Ishikawa (cell line): ENCODE data around the gene ANKRD44.

ENCODE experiments used
- CREB1 ChIP-seq: IDR thresholded peaks from 2 replicates; pipeline ENCODE4 v1.6.1; 2012; ENCODE audit warnings: low read depth
- EP300 ChIP-seq: IDR thresholded peaks from 2 replicates; pipeline ENCODE4 v1.6.1; 2012; ENCODE audit warnings: borderline replicate concordance
- NFIC ChIP-seq: IDR thresholded peaks from 2 replicates; pipeline ENCODE4 v1.6.1; 2012
- YY1 ChIP-seq: IDR thresholded peaks from 2 replicates; pipeline ENCODE4 v1.6.1; 2012; ENCODE audit warnings: low read depth
- TF ChIP-seq, protein P1 (sequence below): IDR thresholded peaks from 2 replicates; pipeline ENCODE4 v1.6.1; 2012; ENCODE audit warnings: low read depth, mild to moderate bottlenecking

DNA sequence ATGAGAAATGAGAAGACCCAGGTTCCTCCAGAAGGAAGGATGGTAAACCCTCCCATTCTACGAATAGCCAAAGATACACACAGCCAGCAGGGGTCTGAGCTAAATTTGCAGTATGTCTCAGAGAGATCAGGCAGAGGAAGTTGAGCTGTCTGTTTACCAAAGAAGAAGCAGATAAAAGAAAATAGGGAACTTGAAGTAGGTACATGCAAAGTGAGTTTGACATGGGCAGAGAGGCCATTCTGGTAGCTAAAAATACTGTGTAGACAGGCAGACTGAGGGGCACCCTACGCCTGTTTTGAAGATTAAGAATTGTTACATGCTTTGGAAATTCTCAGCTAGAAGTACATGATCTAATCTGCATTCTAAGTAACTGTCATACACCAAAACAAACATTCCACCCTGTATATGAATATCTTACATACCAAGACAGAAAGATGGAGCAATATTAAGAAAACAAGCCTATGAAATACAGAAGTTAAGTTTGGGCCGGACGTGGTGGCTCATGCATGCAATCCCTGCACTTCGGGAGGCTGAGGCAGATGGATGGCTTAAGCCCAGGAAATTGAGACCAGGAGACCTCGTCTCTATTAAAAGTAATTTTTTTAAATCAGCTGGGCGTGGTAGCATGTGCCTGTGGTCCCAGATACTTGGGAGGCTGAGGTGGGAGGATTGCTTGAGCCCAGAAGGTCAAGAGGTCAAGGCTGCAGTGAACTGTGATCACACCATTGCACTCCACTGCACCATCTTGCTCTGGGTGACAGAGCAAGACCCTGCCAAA lies 157.9 kb downstream of the ANKRD44 start:
- TF ChIP-seq, protein P1, sequence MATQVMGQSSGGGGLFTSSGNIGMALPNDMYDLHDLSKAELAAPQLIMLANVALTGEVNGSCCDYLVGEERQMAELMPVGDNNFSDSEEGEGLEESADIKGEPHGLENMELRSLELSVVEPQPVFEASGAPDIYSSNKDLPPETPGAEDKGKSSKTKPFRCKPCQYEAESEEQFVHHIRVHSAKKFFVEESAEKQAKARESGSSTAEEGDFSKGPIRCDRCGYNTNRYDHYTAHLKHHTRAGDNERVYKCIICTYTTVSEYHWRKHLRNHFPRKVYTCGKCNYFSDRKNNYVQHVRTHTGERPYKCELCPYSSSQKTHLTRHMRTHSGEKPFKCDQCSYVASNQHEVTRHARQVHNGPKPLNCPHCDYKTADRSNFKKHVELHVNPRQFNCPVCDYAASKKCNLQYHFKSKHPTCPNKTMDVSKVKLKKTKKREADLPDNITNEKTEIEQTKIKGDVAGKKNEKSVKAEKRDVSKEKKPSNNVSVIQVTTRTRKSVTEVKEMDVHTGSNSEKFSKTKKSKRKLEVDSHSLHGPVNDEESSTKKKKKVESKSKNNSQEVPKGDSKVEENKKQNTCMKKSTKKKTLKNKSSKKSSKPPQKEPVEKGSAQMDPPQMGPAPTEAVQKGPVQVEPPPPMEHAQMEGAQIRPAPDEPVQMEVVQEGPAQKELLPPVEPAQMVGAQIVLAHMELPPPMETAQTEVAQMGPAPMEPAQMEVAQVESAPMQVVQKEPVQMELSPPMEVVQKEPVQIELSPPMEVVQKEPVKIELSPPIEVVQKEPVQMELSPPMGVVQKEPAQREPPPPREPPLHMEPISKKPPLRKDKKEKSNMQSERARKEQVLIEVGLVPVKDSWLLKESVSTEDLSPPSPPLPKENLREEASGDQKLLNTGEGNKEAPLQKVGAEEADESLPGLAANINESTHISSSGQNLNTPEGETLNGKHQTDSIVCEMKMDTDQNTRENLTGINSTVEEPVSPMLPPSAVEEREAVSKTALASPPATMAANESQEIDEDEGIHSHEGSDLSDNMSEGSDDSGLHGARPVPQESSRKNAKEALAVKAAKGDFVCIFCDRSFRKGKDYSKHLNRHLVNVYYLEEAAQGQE, result no peak
- TF ChIP-seq EP300 (no peak), YY1 (no peak), CREB1 (no peak), NFIC (no peak)
